LNCaP clone FGC (cell line): ENCODE data around the gene TMEM238L.

Experiments
- DNase-seq: peaks from one replicate; pipeline ENCODE4 v3.0.0-alpha.2; 2011; ENCODE audit warnings: low read depth
- H3K4me3 ChIP-seq: 2 replicates; pipeline ENCODE4 v1.5.1; 2011; ENCODE audit warnings: mild to moderate bottlenecking, low read depth, low read length, control low read depth
- TF ChIP-seq, protein P1 (sequence below): IDR thresholded peaks from 2 replicates; pipeline ENCODE4 v1.5.1; 2012; ENCODE audit warnings: mild to moderate bottlenecking; ENCODE audit not compliant: control insufficient read depth, insufficient read depth; ENCODE audit errors: extremely low read depth

TMEM238L gene

DNA sequence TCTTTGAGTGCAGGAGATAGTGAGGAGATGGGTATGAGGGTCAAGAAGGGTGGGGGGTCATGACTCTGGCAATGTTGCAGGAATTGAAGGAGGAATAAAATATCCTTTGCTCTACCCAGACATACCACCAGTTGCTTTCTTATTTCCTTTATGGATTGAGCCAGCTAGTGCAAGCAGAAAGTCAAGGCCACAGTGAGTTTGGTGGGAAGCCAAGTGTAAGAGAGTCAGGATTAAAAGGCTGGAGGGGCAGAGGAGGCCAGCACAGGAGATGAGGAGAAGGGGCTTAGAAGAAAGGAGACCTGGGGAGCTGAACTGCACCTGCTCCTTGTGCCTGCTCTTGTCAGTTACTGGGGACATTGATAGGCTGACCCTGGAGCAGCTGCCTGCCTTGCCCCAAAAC, 17.9 kb upstream of the TMEM238L start:
- TF ChIP-seq, protein P1, sequence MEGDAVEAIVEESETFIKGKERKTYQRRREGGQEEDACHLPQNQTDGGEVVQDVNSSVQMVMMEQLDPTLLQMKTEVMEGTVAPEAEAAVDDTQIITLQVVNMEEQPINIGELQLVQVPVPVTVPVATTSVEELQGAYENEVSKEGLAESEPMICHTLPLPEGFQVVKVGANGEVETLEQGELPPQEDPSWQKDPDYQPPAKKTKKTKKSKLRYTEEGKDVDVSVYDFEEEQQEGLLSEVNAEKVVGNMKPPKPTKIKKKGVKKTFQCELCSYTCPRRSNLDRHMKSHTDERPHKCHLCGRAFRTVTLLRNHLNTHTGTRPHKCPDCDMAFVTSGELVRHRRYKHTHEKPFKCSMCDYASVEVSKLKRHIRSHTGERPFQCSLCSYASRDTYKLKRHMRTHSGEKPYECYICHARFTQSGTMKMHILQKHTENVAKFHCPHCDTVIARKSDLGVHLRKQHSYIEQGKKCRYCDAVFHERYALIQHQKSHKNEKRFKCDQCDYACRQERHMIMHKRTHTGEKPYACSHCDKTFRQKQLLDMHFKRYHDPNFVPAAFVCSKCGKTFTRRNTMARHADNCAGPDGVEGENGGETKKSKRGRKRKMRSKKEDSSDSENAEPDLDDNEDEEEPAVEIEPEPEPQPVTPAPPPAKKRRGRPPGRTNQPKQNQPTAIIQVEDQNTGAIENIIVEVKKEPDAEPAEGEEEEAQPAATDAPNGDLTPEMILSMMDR = no peak
- H3K4me3 ChIP-seq = no peak overlapping the region
- DNase-seq = no peak

DNA sequence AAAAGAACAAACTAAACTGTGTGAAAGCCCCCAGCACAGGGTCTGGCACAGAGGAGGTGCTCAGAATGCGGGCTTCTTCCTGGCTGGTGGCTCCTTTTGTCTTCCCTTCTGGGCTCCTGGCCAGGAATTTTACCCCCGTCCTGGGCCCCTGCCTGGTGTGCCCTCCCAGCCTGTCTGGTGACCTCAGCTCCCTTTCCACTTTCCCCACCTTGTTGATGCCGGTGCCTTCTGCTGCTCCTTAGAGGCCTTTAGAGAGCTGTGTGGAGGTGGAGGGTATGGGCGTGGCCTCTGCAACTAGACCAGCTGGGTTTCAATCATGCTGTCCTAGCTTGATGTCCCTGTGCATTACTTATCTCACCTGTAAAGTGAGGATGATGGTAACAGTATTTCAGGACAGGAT, 17.2 kb upstream of the TMEM238L start:
- H3K4me3 ChIP-seq = no peak overlapping the region
- DNase-seq = no peak
- TF ChIP-seq, protein P1 = no peak

DNA sequence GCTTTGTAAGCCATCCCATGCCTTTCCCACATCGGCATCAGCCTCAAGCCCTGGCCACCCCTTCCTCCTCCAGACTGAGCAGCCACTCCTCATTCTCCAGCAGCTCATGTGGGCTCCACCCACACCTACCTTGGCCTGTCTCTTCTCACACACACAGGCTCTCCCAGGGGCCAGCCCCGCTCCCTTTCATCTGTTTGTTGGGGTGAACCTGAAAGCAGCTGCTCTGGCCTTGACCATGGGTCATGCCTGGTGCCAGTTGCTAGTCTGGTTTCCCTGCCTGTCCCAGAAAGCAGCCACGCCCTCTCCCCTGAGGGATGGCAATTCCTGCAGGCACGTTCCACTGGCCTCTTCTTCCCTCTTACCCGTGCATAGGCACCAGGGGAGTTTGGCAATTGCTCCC, 11.4 kb upstream of the TMEM238L start:
- no peak for DNase-seq
- no peak overlapping the region for H3K4me3 ChIP-seq
- TF ChIP-seq, protein P1 = no peak

DNA sequence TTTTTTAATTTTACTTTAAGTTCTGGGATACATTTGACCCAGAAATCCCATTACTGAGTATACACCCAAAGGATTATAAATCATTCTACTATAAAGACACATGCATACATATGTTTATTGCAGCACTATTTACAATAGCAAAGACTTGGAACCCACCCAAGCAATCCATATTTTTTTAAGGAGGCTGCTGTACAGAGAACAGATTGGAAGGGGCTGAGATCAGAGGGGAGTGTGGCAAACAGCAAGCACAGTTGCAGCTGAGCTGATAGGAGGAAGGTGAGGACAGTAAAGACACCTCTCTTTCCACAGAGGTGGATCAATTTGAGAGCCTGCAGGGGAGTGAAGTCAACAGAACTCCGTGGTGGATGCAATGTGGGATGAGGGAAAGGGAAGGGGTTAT, 10.2 kb upstream of the TMEM238L start:
- no peak overlapping the region for H3K4me3 ChIP-seq
- DNase-seq = no peak
- TF ChIP-seq, protein P1 = no peak

DNA sequence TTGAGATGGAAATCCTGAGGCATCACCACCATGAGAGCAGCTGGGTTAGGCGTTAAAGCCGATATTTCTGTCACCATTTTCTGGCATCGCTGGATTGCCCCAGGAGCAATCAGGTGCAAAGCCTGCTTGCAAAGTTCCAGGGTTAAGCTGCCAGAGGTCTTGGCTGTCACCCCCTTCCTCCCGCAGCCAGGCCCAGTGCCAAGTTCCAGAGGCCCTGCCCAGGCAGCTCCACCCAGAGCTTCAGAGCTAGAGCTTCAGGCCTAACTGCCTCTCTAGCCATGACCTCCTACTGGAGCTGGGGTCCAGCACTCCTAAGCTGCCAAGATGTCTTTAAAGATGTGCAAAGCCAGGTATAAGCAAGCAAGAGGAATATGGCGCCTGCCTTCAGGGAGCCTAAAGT, 8.8 kb upstream of the TMEM238L start:
- DNase-seq = no peak
- no peak overlapping the region for H3K4me3 ChIP-seq
- TF ChIP-seq, protein P1 = no peak

DNA sequence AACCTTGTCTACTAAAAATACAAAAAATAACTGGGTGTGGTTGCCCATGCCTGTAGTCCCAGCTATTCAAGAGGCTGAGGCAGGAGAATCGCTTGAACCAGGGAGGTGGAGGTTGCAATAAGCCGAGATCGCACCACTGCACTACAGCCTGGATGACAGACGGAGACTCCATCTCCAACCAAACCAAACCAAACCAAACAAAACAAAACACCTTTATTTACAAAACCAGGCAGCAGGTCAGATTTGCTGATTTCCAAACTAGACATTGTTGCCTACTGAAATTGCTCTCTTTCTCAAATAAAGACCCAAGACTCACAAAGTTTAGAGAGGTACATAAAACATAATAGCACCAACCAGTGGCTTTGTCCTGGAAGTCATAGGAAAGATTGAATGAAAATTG, 5.7 kb upstream of the TMEM238L start:
- H3K4me3 ChIP-seq = no peak overlapping the region
- TF ChIP-seq, protein P1 = no peak
- DNase-seq = no peak

DNA sequence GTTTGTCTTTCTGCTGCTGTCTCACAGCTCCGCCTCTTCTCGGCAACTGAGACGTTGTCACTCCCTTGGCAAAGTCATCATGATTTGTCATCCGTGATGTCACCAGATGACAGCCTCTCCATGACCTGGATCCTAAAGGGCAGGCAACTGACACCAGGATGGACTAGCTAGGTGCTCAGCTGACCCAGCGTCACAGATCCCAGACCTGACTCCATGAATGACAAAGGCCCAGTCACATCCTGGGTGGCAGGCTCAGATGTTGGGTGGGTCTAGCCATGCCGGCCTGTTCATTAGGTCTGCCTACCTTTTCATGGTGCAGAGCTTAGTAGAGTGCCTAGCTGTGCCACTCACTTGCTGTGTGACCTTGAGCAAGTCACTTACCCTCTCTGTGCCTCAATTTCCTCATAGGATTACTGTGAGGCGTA, 3.8 kb upstream of the TMEM238L start:
- no peak for DNase-seq
- no peak overlapping the region for H3K4me3 ChIP-seq
- TF ChIP-seq, protein P1 = no peak
